ENCODE measurements around the gene LUZP1. TPM values are rescaled to one million over a fixed set of nuclear protein-coding genes. Genes with fewer than 3 reads are reported as not detected.

LUZP1 gene
- total and polyA plus RNA-seq, 4 donors, result 2.6 to 9.3 (median 5.1) TPM

DNA sequence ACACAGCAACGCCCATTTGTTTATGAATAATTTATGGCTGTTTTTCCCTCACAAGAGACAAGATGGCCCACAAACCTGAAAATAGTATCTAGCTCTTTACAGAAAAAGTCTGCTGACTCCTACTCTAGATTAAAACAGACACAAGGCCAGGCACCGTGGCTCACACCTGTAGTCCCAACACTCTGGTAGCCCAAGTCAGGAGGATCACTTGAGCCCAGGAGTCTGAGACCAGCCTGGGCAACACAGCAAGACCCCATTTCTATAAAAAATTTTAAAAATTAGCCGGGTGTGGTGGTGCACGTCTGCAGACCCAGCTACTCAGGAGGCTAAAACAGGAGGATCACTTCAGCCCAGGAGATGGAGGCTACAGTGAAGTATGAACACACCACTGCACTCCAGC lies 34.6 kb downstream of the LUZP1 start:
- Histone ChIP-seq H3K4me3 (ENCODE audit: low read depth in 1 of 3, low read length in 3 of 3) (no peak overlapping the region), H3K9me3 (ENCODE audit: control insufficient read depth in 4 of 4, low read length in 3 of 4) (no peaks in the 10 kb centered on the region), H3K9ac (ENCODE audit: low read depth in 1 of 2, low read length in 2 of 2) (no peak overlapping the region), H3K27ac (ENCODE audit: low read depth in 1 of 2, low read length in 2 of 2) (no peak overlapping the region), H3K36me3 (ENCODE audit: control insufficient read depth in 4 of 4, insufficient read depth in 3 of 4, low read depth in 1 of 4, low read length in 3 of 4) (no peaks in the 10 kb centered on the region), H3K27me3 (ENCODE audit: control insufficient read depth in 4 of 4, insufficient read depth in 4 of 4, low read length in 3 of 4) (no peaks in the 10 kb centered on the region), H3K4me1 (ENCODE audit: control insufficient read depth in 4 of 4, insufficient read depth in 4 of 4, low read length in 3 of 4) (no peaks in the 10 kb centered on the region)
- TF ChIP-seq NR2F2 (IDR thresholded peaks at IDR 0.05) (no peak), GABPA (IDR thresholded peaks at IDR 0.05 in 1 of 2, conservative IDR thresholded peaks at IDR 0.05 in 1 of 2) (no peak), TAF1 (conservative IDR thresholded peaks at IDR 0.05) (no peak), EGR1 (IDR thresholded peaks at IDR 0.05; ENCODE audit: low read depth in 2 of 2) (no peak), HNF4A (conservative IDR thresholded peaks at IDR 0.05) (no peak), SP1 (IDR thresholded peaks at IDR 0.05) (no peak), CTCF (IDR thresholded peaks at IDR 0.05; ENCODE audit: low read depth, low read length, missing input control) (no peak)
- TF ChIP-seq, protein P1, sequence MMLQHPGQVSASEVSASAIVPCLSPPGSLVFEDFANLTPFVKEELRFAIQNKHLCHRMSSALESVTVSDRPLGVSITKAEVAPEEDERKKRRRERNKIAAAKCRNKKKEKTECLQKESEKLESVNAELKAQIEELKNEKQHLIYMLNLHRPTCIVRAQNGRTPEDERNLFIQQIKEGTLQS (IDR thresholded peaks at IDR 0.05), result no peak
- DNase-seq (ENCODE audit: low spot score), result no peak
- 97% methylated on average over 4 of the region's 4 CpGs for WGBS

DNA sequence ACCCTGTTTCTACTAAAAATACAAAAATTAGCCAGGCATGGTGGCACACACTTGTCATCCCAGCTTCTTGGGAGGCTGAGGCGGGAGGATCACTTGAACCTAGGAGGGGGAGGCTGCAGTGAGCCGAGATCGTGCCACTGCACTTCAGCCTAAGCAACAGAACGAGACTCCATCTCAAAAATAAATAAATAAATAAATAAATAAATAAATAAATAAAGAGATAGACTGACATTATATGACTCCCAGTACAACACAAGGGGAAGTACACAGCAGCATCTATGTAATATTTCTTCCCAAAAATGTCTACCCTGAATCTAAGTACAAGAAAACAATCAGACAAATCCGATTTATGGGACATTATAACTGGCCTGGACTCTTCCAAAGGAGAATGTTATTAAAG lies 35.1 kb downstream of the LUZP1 start:
- 97% methylated on average over 5 of the region's 5 CpGs for WGBS
- no peak overlapping the region for H3K9ac ChIP-seq (ENCODE audit: low read depth in 1 of 2, low read length in 2 of 2)
- TF ChIP-seq GABPA (IDR thresholded peaks at IDR 0.05 in 1 of 2, conservative IDR thresholded peaks at IDR 0.05 in 1 of 2) (no peak), JUND (IDR thresholded peaks at IDR 0.05) (no peak), FOXA2 (IDR thresholded peaks at IDR 0.05) (no peak), RXRA (IDR thresholded peaks at IDR 0.05) (no peak), SP1 (IDR thresholded peaks at IDR 0.05) (no peak), YY1 (IDR thresholded peaks at IDR 0.05) (no peak), RAD21 (IDR thresholded peaks at IDR 0.05) (no peak), NR2F2 (IDR thresholded peaks at IDR 0.05) (no peak)
- TF ChIP-seq, protein P2, sequence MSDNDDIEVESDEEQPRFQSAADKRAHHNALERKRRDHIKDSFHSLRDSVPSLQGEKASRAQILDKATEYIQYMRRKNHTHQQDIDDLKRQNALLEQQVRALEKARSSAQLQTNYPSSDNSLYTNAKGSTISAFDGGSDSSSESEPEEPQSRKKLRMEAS (IDR thresholded peaks at IDR 0.05), result no peak
- TF ChIP-seq, protein P3, sequence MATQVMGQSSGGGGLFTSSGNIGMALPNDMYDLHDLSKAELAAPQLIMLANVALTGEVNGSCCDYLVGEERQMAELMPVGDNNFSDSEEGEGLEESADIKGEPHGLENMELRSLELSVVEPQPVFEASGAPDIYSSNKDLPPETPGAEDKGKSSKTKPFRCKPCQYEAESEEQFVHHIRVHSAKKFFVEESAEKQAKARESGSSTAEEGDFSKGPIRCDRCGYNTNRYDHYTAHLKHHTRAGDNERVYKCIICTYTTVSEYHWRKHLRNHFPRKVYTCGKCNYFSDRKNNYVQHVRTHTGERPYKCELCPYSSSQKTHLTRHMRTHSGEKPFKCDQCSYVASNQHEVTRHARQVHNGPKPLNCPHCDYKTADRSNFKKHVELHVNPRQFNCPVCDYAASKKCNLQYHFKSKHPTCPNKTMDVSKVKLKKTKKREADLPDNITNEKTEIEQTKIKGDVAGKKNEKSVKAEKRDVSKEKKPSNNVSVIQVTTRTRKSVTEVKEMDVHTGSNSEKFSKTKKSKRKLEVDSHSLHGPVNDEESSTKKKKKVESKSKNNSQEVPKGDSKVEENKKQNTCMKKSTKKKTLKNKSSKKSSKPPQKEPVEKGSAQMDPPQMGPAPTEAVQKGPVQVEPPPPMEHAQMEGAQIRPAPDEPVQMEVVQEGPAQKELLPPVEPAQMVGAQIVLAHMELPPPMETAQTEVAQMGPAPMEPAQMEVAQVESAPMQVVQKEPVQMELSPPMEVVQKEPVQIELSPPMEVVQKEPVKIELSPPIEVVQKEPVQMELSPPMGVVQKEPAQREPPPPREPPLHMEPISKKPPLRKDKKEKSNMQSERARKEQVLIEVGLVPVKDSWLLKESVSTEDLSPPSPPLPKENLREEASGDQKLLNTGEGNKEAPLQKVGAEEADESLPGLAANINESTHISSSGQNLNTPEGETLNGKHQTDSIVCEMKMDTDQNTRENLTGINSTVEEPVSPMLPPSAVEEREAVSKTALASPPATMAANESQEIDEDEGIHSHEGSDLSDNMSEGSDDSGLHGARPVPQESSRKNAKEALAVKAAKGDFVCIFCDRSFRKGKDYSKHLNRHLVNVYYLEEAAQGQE (IDR thresholded peaks at IDR 0.05), result no peak

More for the DNA sequence above, 35.1 kb downstream of the LUZP1 start:
- no peak for DNase-seq (ENCODE audit: low spot score)
- H3K27ac ChIP-seq (ENCODE audit: low read depth in 1 of 2, low read length in 2 of 2), result no peak overlapping the region
- H3K36me3 ChIP-seq (ENCODE audit: control insufficient read depth in 4 of 4, insufficient read depth in 3 of 4, low read depth in 1 of 4, low read length in 3 of 4), result no peaks in the 10 kb centered on the region
- H3K4me3 ChIP-seq (ENCODE audit: low read depth in 1 of 3, low read length in 3 of 3), result no peak overlapping the region
- no peaks in the 10 kb centered on the region for H3K27me3 ChIP-seq (ENCODE audit: control insufficient read depth in 4 of 4, insufficient read depth in 4 of 4, low read length in 3 of 4)
- H3K9me3 ChIP-seq (ENCODE audit: control insufficient read depth in 4 of 4, low read length in 3 of 4), result no peaks in the 10 kb centered on the region
- no peaks in the 10 kb centered on the region for H3K4me1 ChIP-seq (ENCODE audit: control insufficient read depth in 4 of 4, insufficient read depth in 4 of 4, low read length in 3 of 4)

Data from liver (tissue), 9 donors.